Measurements from ENCODE around the gene SCAPER. TPM values are rescaled to one million over a fixed set of nuclear protein-coding genes. Genes with fewer than 3 reads are reported as not detected.

Gene SCAPER
- total RNA-seq, 1 experiment from 2014 or later: 10.3 TPM

GRCh38 chr15:76335307-76336253 is 569.6 kb downstream of the SCAPER start (continued):
- TF ChIP-seq USF2 (CRISPR knock-in tag; IDR thresholded peaks at IDR 0.05) (no peak), NFE2L1 (CRISPR knock-in tag; IDR thresholded peaks at IDR 0.05) (peak; percentile 89), ZNF396 (CRISPR knock-in tag; IDR thresholded peaks at IDR 0.05; ENCODE audit: borderline replicate concordance) (no peak), SMAD4 (CRISPR knock-in tag; IDR thresholded peaks at IDR 0.05) (peak; percentile 58; the same call in 1 of the 2 replicates), USF1 (CRISPR knock-in tag; IDR thresholded peaks at IDR 0.05) (peak; percentile 41; the same call in 1 of the 2 replicates), GTF2I (CRISPR knock-in tag; conservative IDR thresholded peaks at IDR 0.05) (no peak), CBFB (CRISPR knock-in tag; IDR thresholded peaks at IDR 0.05; ENCODE audit: low read depth) (peak; percentile 48; the same call in 1 of the 2 replicates), TCF7 (CRISPR knock-in tag; IDR thresholded peaks at IDR 0.05; ENCODE audit: low read depth) (0 out of 2 replicates have a peak, but pooled peaks have one; percentile 55), PRDM15 (CRISPR knock-in tag; IDR thresholded peaks at IDR 0.05) (peak; percentile 66), ZNF416 (CRISPR knock-in tag; IDR thresholded peaks at IDR 0.05) (0 out of 2 replicates have a peak, but pooled peaks have one; percentile 40), CREB1 (CRISPR knock-in tag; IDR thresholded peaks at IDR 0.05) (peak; percentile 85), TP53 (CRISPR knock-in tag; IDR thresholded peaks at IDR 0.05) (peak; percentile 89), ZNF138 (CRISPR knock-in tag; conservative IDR thresholded peaks at IDR 0.05) (no peak), E2F5 (CRISPR knock-in tag; IDR thresholded peaks at IDR 0.05) (peak; percentile 41; the same call in 1 of the 2 replicates), ZNF232 (CRISPR knock-in tag; IDR thresholded peaks at IDR 0.05) (peak; percentile 82), TEAD4 (CRISPR knock-in tag; IDR thresholded peaks at IDR 0.05) (peak; percentile 70; the same call in 1 of the 2 replicates), MAX (CRISPR knock-in tag; IDR thresholded peaks at IDR 0.05) (peak; percentile 91), ARID4B (CRISPR knock-in tag; IDR thresholded peaks at IDR 0.05; ENCODE audit: borderline replicate concordance) (peak; percentile 82; the same call in 1 of the 2 replicates)

Measured in WTC11 (cell line).